A172 (cell line): ENCODE data around the gene GNAQ. TPM values are rescaled to one million over a fixed set of nuclear protein-coding genes. Genes with fewer than 3 reads are reported as not detected.
A peak's percentile ranks its signal among the peaks of the same experiment; 100 is the strongest.

ENCODE experiments used
- DNase-seq: peaks from one replicate; pipeline ENCODE4 v3.0.0-alpha.2; 2015; ENCODE audit warnings: low spot score
- total RNA-seq: library from RNA; depleted of rRNA; stranded (reverse); fragments of >200 nt; shearing (Covaris generic); gene quantifications from 2 replicates; pipeline ENCODE4 v1.2.3, GENCODE V29; 2014; rRNA removed

GNAQ gene
- total RNA-seq, result 38.4 and 42.0 TPM in 2 replicates

GRCh38 chr9:78031444-78031892, at the start of gene GNAQ:
TSS of gene GNAQ (minus strand) at chr9:78031811. CDS start at chr9:78031235, 576 bp downstream.
- no peak for DNase-seq

GRCh38 chr9:78074385-78075291, 43.0 kb upstream of the GNAQ start:
- peak; percentile 37 for DNase-seq

- DNase-seq, result no peak
These were observed 42.1 kb upstream of the GNAQ start for GRCh38 chr9:78073722-78074121.

GRCh38 chr9:78072586-78073199, 41.1 kb upstream of the GNAQ start:
- DNase-seq, result no peak

- no peak for DNase-seq
These were observed 38.9 kb upstream of the GNAQ start for GRCh38 chr9:78070521-78070920.

GRCh38 chr9:78064075-78064474, 32.5 kb upstream of the GNAQ start:
- no peak for DNase-seq

- no peak for DNase-seq
These were observed 31.1 kb upstream of the GNAQ start for GRCh38 chr9:78062710-78063109.

GRCh38 chr9:78054218-78054617, 22.6 kb upstream of the GNAQ start:
- DNase-seq, result peak; percentile 37

GRCh38 chr9:78053627-78054026, 22.0 kb upstream of the GNAQ start:
- no peak for DNase-seq

GRCh38 chr9:78050421-78050820, 18.8 kb upstream of the GNAQ start:
- DNase-seq, result no peak

- DNase-seq, result no peak
These were observed 17.9 kb upstream of the GNAQ start for GRCh38 chr9:78049484-78049883.

- DNase-seq, result no peak
These were observed 15.5 kb upstream of the GNAQ start for GRCh38 chr9:78047106-78047505.

GRCh38 chr9:78046112-78046511, 14.5 kb upstream of the GNAQ start:
- DNase-seq, result no peak

- no peak for DNase-seq
These were observed 13.3 kb upstream of the GNAQ start for GRCh38 chr9:78044886-78045285.

GRCh38 chr9:78044189-78044588, 12.6 kb upstream of the GNAQ start:
- no peak for DNase-seq

- no peak for DNase-seq
These were observed 10.4 kb upstream of the GNAQ start for GRCh38 chr9:78041971-78042370.

- no peak for DNase-seq
These were observed 9.1 kb upstream of the GNAQ start for GRCh38 chr9:78040726-78041125.

GRCh38 chr9:78038620-78039300, 7.1 kb upstream of the GNAQ start:
- no peak for DNase-seq

- peak; percentile 91 for DNase-seq
These were observed 3.9 kb upstream of the GNAQ start for GRCh38 chr9:78035383-78035993.

GRCh38 chr9:78033870-78034269, 2.3 kb upstream of the GNAQ start:
- DNase-seq, result no peak

- DNase-seq, result no peak
These were observed 1.3 kb upstream of the GNAQ start for GRCh38 chr9:78032730-78033457.
